HepG2 (cell line): ENCODE measurements around the gene TOB1. TPM values are rescaled to one million over a fixed set of nuclear protein-coding genes. Genes with fewer than 3 reads are reported as not detected.

Source experiments
- DNMT3B ChIP-seq: conservative IDR thresholded peaks from 2 replicates; pipeline ENCODE4 v1.6.1; 2016; ENCODE audit warnings: missing biosample characterization, control low read depth
- DPF2 ChIP-seq: sonication (generic); formaldehyde crosslinking; IDR thresholded peaks from 2 replicates; pipeline ENCODE4 v1.4.0; 2020; ENCODE audit warnings: mild to moderate bottlenecking, low read depth, missing genetic modification reagents, borderline replicate concordance
- FOXK1 ChIP-seq: sonication (generic); formaldehyde crosslinking; IDR thresholded peaks from 2 replicates; pipeline ENCODE4 v1.4.0; 2020; ENCODE audit warnings: low read depth, missing genetic modification reagents, borderline replicate concordance
- HOXA5 ChIP-seq: sonication (generic); formaldehyde crosslinking; IDR thresholded peaks from 2 replicates; pipeline ENCODE4 v1.4.0; 2020; ENCODE audit warnings: missing genetic modification reagents
- MBD4 ChIP-seq: IDR thresholded peaks from 2 replicates; pipeline ENCODE4 v1.6.1; 2012; ENCODE audit warnings: low read length, inconsistent platforms, borderline replicate concordance
- MYNN ChIP-seq: sonication (generic); formaldehyde crosslinking; IDR thresholded peaks from 2 replicates; pipeline ENCODE4 v1.4.0; 2020; ENCODE audit warnings: mild to moderate bottlenecking, low read depth, missing genetic modification reagents
- ZKSCAN8 ChIP-seq: IDR thresholded peaks from 2 replicates; pipeline ENCODE4 v1.6.1; 2016; ENCODE audit warnings: borderline replicate concordance, missing genetic modification reagents, missing compliant biosample characterization
- ZNF891 ChIP-seq: sonication (generic); formaldehyde crosslinking; IDR thresholded peaks from 2 replicates; pipeline ENCODE4 v1.5.0; 2020; ENCODE audit warnings: mild to moderate bottlenecking, missing genetic modification reagents
- polyA plus RNA-seq, 8 experiments: library from polyadenylated mRNA; depleted of rRNA in 3 of 8; stranded (reverse) in 7 of 8; unstranded in 1 of 8; fragments of >200 nt; fragmentation: Illumina TruSeq in 4 of 8; extraction: Trizol in 4 of 8; gene quantifications; 2 replicates each; pipeline versions ENCODE4 v1.2.1 to v1.2.3, GENCODE V29; 2011 to 2016; ENCODE audit warnings: low read depth in 4 of 8, missing spikeins in 1 of 8, mixed read lengths in 1 of 8; ENCODE audit not compliant: insufficient read depth in 1 of 8
- total RNA-seq, 5 experiments: library from RNA; depleted of rRNA; stranded (reverse); fragments of >200 nt; fragmentation: Illumina TruSeq; extraction: Trizol; gene quantifications; 2 replicates each; pipeline ENCODE4 v1.2.3, GENCODE V29; 2016; ENCODE audit warnings: low read depth in 1 of 5
- TF ChIP-seq, protein P1 (sequence below): sonication (generic); formaldehyde crosslinking; IDR thresholded peaks from 2 replicates; pipeline ENCODE4 v1.4.0; 2020; ENCODE audit warnings: low read depth, mild to moderate bottlenecking, missing genetic modification reagents
- TF ChIP-seq, protein P2 (sequence below): fragments of 450-650 bp; IDR thresholded peaks from 2 replicates; pipeline ENCODE4 v1.6.1; 2016
- TF ChIP-seq, protein P3 (sequence below): sonication (generic); formaldehyde crosslinking; IDR thresholded peaks from 2 replicates; pipeline ENCODE4 v1.4.0; 2020; ENCODE audit warnings: missing genetic modification reagents, mild to moderate bottlenecking, borderline replicate concordance
- TF ChIP-seq, protein P4 (sequence below): sonication (generic); formaldehyde crosslinking; IDR thresholded peaks from 2 replicates; pipeline ENCODE4 v1.4.0; 2020; ENCODE audit warnings: missing genetic modification reagents
- TF ChIP-seq, protein P5 (sequence below), 2 experiments: sonication (generic) in 1 of 2; formaldehyde crosslinking in 1 of 2; IDR thresholded peaks; 2 replicates each; pipeline versions ENCODE4 v1.4.0 to v1.6.1; 2018 to 2020; ENCODE audit warnings: missing genetic modification reagents in 2 of 2, borderline replicate concordance in 1 of 2, low read depth in 1 of 2, mild to moderate bottlenecking in 1 of 2, missing biosample characterization in 1 of 2
- TF ChIP-seq, protein P6 (sequence below): sonication (generic); formaldehyde crosslinking; IDR thresholded peaks from 2 replicates; pipeline ENCODE4 v1.9.0; 2021; ENCODE audit warnings: missing genetic modification reagents, mild to moderate bottlenecking, borderline replicate concordance

The TOB1 gene
- total and polyA plus RNA-seq, 2 of the 13 experiments (the other 11 are each of a cell fraction or from before 2014, with no cell fraction given) = 21.9 to 57.7 TPM

DNA sequence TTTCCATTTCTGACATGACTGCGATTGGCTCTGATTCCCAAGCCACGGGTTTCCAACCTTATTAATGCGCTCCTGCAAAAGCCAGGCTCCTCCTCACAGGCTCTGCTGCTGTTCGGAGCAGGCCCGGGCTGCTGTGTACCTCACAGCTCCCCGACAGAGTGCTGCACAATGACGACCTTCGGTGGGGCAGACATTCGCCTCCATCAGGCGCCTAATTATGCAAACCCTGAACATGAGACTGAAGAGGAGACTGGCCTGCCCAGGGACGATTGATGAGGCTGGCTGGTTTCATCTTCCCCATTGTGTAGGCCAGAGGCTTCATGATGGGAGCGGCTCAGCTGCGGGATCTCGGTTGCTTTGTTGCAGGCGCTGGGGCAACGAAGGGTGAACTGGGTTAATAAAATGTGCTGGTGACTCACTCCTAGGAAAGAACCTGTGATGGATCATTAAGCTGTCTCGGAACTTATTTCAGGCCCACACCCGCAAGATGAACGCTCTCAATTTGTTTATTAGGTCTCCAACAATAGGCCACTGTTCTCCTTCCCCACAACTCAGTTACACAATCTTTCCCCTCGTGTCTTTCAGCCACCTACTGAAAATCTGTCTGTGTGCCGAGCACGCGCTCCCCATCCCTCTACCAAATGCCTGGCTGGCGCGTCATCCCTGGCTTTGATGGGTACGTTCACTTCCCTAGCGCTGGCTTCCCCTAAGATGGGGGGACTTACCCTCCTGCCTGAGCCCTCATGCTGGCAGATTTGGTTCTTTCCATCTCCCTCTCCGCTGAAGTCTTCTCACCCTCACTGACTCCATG is 27.2 kb upstream of the TOB1 start (continued):
- TF ChIP-seq, protein P1, sequence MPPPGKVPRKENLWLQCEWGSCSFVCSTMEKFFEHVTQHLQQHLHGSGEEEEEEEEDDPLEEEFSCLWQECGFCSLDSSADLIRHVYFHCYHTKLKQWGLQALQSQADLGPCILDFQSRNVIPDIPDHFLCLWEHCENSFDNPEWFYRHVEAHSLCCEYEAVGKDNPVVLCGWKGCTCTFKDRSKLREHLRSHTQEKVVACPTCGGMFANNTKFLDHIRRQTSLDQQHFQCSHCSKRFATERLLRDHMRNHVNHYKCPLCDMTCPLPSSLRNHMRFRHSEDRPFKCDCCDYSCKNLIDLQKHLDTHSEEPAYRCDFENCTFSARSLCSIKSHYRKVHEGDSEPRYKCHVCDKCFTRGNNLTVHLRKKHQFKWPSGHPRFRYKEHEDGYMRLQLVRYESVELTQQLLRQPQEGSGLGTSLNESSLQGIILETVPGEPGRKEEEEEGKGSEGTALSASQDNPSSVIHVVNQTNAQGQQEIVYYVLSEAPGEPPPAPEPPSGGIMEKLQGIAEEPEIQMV (CRISPR knock-in tag) = no peak
- no peak; the same call in 1 of the 2 replicates for TF ChIP-seq DPF2 (CRISPR knock-in tag)
- TF ChIP-seq, protein P2, sequence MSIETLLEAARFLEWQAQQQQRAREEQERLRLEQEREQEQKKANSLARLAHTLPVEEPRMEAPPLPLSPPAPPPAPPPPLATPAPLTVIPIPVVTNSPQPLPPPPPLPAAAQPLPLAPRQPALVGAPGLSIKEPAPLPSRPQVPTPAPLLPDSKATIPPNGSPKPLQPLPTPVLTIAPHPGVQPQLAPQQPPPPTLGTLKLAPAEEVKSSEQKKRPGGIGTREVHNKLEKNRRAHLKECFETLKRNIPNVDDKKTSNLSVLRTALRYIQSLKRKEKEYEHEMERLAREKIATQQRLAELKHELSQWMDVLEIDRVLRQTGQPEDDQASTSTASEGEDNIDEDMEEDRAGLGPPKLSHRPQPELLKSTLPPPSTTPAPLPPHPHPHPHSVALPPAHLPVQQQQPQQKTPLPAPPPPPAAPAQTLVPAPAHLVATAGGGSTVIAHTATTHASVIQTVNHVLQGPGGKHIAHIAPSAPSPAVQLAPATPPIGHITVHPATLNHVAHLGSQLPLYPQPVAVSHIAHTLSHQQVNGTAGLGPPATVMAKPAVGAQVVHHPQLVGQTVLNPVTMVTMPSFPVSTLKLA = peak; percentile 40; the same call in 1 of the 2 replicates
- TF ChIP-seq HOXA5 (CRISPR knock-in tag) = no peak; the same call in none of the 2 replicates
- TF ChIP-seq, protein P3, sequence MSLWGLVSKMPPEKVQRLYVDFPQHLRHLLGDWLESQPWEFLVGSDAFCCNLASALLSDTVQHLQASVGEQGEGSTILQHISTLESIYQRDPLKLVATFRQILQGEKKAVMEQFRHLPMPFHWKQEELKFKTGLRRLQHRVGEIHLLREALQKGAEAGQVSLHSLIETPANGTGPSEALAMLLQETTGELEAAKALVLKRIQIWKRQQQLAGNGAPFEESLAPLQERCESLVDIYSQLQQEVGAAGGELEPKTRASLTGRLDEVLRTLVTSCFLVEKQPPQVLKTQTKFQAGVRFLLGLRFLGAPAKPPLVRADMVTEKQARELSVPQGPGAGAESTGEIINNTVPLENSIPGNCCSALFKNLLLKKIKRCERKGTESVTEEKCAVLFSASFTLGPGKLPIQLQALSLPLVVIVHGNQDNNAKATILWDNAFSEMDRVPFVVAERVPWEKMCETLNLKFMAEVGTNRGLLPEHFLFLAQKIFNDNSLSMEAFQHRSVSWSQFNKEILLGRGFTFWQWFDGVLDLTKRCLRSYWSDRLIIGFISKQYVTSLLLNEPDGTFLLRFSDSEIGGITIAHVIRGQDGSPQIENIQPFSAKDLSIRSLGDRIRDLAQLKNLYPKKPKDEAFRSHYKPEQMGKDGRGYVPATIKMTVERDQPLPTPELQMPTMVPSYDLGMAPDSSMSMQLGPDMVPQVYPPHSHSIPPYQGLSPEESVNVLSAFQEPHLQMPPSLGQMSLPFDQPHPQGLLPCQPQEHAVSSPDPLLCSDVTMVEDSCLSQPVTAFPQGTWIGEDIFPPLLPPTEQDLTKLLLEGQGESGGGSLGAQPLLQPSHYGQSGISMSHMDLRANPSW (CRISPR knock-in tag) = no peak
- TF ChIP-seq, protein P4, sequence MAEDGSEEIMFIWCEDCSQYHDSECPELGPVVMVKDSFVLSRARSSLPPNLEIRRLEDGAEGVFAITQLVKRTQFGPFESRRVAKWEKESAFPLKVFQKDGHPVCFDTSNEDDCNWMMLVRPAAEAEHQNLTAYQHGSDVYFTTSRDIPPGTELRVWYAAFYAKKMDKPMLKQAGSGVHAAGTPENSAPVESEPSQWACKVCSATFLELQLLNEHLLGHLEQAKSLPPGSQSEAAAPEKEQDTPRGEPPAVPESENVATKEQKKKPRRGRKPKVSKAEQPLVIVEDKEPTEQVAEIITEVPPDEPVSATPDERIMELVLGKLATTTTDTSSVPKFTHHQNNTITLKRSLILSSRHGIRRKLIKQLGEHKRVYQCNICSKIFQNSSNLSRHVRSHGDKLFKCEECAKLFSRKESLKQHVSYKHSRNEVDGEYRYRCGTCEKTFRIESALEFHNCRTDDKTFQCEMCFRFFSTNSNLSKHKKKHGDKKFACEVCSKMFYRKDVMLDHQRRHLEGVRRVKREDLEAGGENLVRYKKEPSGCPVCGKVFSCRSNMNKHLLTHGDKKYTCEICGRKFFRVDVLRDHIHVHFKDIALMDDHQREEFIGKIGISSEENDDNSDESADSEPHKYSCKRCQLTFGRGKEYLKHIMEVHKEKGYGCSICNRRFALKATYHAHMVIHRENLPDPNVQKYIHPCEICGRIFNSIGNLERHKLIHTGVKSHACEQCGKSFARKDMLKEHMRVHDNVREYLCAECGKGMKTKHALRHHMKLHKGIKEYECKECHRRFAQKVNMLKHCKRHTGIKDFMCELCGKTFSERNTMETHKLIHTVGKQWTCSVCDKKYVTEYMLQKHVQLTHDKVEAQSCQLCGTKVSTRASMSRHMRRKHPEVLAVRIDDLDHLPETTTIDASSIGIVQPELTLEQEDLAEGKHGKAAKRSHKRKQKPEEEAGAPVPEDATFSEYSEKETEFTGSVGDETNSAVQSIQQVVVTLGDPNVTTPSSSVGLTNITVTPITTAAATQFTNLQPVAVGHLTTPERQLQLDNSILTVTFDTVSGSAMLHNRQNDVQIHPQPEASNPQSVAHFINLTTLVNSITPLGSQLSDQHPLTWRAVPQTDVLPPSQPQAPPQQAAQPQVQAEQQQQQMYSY = no peak
- TF ChIP-seq, protein P5, sequence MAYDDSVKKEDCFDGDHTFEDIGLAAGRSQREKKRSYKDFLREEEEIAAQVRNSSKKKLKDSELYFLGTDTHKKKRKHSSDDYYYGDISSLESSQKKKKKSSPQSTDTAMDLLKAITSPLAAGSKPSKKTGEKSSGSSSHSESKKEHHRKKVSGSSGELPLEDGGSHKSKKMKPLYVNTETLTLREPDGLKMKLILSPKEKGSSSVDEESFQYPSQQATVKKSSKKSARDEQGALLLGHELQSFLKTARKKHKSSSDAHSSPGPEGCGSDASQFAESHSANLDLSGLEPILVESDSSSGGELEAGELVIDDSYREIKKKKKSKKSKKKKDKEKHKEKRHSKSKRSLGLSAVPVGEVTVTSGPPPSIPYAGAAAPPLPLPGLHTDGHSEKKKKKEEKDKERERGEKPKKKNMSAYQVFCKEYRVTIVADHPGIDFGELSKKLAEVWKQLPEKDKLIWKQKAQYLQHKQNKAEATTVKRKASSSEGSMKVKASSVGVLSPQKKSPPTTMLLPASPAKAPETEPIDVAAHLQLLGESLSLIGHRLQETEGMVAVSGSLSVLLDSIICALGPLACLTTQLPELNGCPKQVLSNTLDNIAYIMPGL (CRISPR knock-in tag; IDR thresholded peaks at IDR 0.05; ENCODE audit: borderline replicate concordance in 1 of 2, low read depth in 1 of 2) = peak; percentile 78 to 81
- TF ChIP-seq MYNN (CRISPR knock-in tag) = peak; percentile 61; the same call in 1 of the 2 replicates
- TF ChIP-seq ZNF891 = peak; percentile 94
- peak; percentile 8; the same call in 1 of the 2 replicates for TF ChIP-seq FOXK1
- TF ChIP-seq, protein P6, sequence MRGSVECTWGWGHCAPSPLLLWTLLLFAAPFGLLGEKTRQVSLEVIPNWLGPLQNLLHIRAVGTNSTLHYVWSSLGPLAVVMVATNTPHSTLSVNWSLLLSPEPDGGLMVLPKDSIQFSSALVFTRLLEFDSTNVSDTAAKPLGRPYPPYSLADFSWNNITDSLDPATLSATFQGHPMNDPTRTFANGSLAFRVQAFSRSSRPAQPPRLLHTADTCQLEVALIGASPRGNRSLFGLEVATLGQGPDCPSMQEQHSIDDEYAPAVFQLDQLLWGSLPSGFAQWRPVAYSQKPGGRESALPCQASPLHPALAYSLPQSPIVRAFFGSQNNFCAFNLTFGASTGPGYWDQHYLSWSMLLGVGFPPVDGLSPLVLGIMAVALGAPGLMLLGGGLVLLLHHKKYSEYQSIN (CRISPR knock-in tag) = 0 out of 2 replicates have a peak, but pooled peaks have one; percentile 14
- TF ChIP-seq DNMT3B (CRISPR knock-in tag) = peak; percentile 95
- peak; percentile 77 for TF ChIP-seq ZKSCAN8 (CRISPR knock-in tag)
- TF ChIP-seq MBD4 = no peak
